IMR-90 (cell line): Measurements from ENCODE around the gene LDAH. TPM values are rescaled to one million over a fixed set of nuclear protein-coding genes. Genes with fewer than 3 reads are reported as not detected.

Source experiments
- ATAC-seq: fragments of 200-7000 bp; cut with Tn5 transposase; 2 replicates; pipeline ENCODE4 v1.9.1; 2020; ENCODE audit warnings: low read depth, mild to moderate bottlenecking, moderate library complexity
- BruUV-seq: library from RNA; stranded (reverse); fragments of 400-500 nt; replicated peaks from 2 replicates; lab custom pipeline; 2021; lab: Mats Ljungman, UMichigan
- CTCF ChIA-PET: fragments of 300-600 bp; formaldehyde crosslinking; extraction: SDS; loops from one replicate; lab custom pipeline; 2021; ENCODE audit warnings: antibody characterized with exemption; lab: Yijun Ruan, JAX
- POLR2A ChIA-PET: fragments of 300-600 bp; sonication (Branson Sonifier 250); formaldehyde crosslinking; loops from one replicate; lab custom pipeline; 2022; ENCODE audit warnings: antibody characterized with exemption; ENCODE audit not compliant: unreplicated experiment; lab: Charles Lee
- DNase-seq: peaks from one replicate; pipeline ENCODE4 v3.0.0; 2013
- H2AFZ ChIP-seq: replicated peaks from 2 replicates; pipeline ENCODE3; 2013; ENCODE audit warnings: low read length, mild to moderate bottlenecking; ENCODE audit not compliant: poor library complexity
- H2AK5ac ChIP-seq: 2 replicates; pipeline ENCODE4 v1.6.1; 2013; ENCODE audit warnings: low read depth, low read length, inconsistent platforms
- H2AK9ac ChIP-seq: replicated peaks from 2 replicates; pipeline ENCODE3; 2013; ENCODE audit warnings: mild to moderate bottlenecking, low read depth, low read length, moderate library complexity; ENCODE audit not compliant: poor library complexity
- H2BK120ac ChIP-seq: 2 replicates; pipeline ENCODE4 v1.6.1; 2013; ENCODE audit warnings: low read depth, low read length, inconsistent platforms
- H2BK15ac ChIP-seq: 3 replicates; pipeline ENCODE4 v1.6.1; 2013; ENCODE audit warnings: low read depth, low read length, inconsistent platforms
- H2BK20ac ChIP-seq: 2 replicates; pipeline ENCODE4 v1.6.1; 2013; ENCODE audit warnings: low read depth, mild to moderate bottlenecking, inconsistent platforms, low read length, moderate library complexity
- H2BK5ac ChIP-seq: 2 replicates; pipeline ENCODE4 v1.6.1; 2013; ENCODE audit warnings: mild to moderate bottlenecking, low read depth, low read length, inconsistent platforms; ENCODE audit not compliant: poor library complexity, severe bottlenecking
- H3K14ac ChIP-seq: replicated peaks from 2 replicates; pipeline ENCODE4 v1.6.1; 2013; ENCODE audit warnings: low read depth, low read length, inconsistent platforms
- H3K18ac ChIP-seq: 2 replicates; pipeline ENCODE4 v1.6.1; 2013; ENCODE audit warnings: low read depth, low read length, control low read depth
- H3K23ac ChIP-seq: 2 replicates; pipeline ENCODE4 v1.6.1; 2013; ENCODE audit warnings: low read depth, low read length, inconsistent platforms
- H3K27ac ChIP-seq: 2 replicates; pipeline ENCODE4 v1.5.1; 2013; ENCODE audit warnings: mild to moderate bottlenecking, control low read depth, low read length; ENCODE audit not compliant: insufficient read depth
- H3K27me3 ChIP-seq: 2 replicates; pipeline ENCODE4 v1.6.1; 2013; ENCODE audit warnings: low read length; ENCODE audit not compliant: control insufficient read depth, insufficient read depth
- H3K36me3 ChIP-seq: 2 replicates; pipeline ENCODE4 v1.6.1; 2013; ENCODE audit warnings: low read length, mixed read lengths; ENCODE audit not compliant: control insufficient read depth, insufficient read depth
- H3K4ac ChIP-seq: 2 replicates; pipeline ENCODE4 v1.6.1; 2013; ENCODE audit warnings: low read depth, low read length, inconsistent platforms
- H3K4me1 ChIP-seq: 2 replicates; pipeline ENCODE4 v1.6.1; 2013; ENCODE audit warnings: low read length, mixed read lengths; ENCODE audit not compliant: control insufficient read depth, insufficient read depth
- H3K4me2 ChIP-seq: 2 replicates; pipeline ENCODE4 v1.6.1; 2013; ENCODE audit warnings: low read depth, mild to moderate bottlenecking, control low read depth, low read length, moderate library complexity
- H3K4me3 ChIP-seq: 2 replicates; pipeline ENCODE4 v1.5.1; 2013; ENCODE audit warnings: low read depth, mild to moderate bottlenecking, control low read depth, low read length, moderate library complexity; ENCODE audit not compliant: insufficient read depth
- H3K56ac ChIP-seq: 2 replicates; pipeline ENCODE4 v1.6.1; 2013; ENCODE audit warnings: low read length, inconsistent platforms; ENCODE audit not compliant: insufficient read depth; ENCODE audit errors: extremely low read depth
- H3K79me1 ChIP-seq, 2 experiments: 2 replicates each; pipeline ENCODE4 v1.6.1; 2013; ENCODE audit warnings: low read length in 2 of 2, inconsistent platforms in 1 of 2, low read depth in 1 of 2
- H3K9ac ChIP-seq: 2 replicates; pipeline ENCODE4 v1.6.1; 2013; ENCODE audit warnings: low read depth, low read length, control low read depth
- H3K9me1 ChIP-seq: 2 replicates; pipeline ENCODE4 v1.6.1; 2013; ENCODE audit warnings: low read length, inconsistent platforms; ENCODE audit not compliant: insufficient read depth
- H3K9me3 ChIP-seq: 2 replicates; pipeline ENCODE4 v1.6.1; 2013; ENCODE audit warnings: low read length; ENCODE audit not compliant: control insufficient read depth, insufficient read depth
- H4K20me1 ChIP-seq: 2 replicates; pipeline ENCODE4 v1.6.1; 2013; ENCODE audit warnings: low read length, inconsistent platforms; ENCODE audit not compliant: insufficient read depth
- H4K5ac ChIP-seq: 2 replicates; pipeline ENCODE4 v1.6.1; 2013; ENCODE audit warnings: mild to moderate bottlenecking, low read depth, low read length, control low read depth
- H4K8ac ChIP-seq, 2 experiments: 2 replicates each; pipeline ENCODE4 v1.6.1; 2013; ENCODE audit warnings: low read depth in 2 of 2, low read length in 2 of 2, control low read depth in 1 of 2, inconsistent platforms in 1 of 2
- H4K91ac ChIP-seq: 2 replicates; pipeline ENCODE4 v1.6.1; 2013; ENCODE audit warnings: low read depth, low read length, inconsistent platforms; ENCODE audit not compliant: insufficient read depth
- ELK1 ChIP-seq: fragments of 150-350 bp; IDR thresholded peaks from 2 replicates; pipeline ENCODE4 v1.6.1; 2016; ENCODE audit warnings: low read depth, mild to moderate bottlenecking, low read length, moderate library complexity, borderline replicate concordance
- FOS ChIP-seq: fragments of 150-350 bp; IDR thresholded peaks from 2 replicates; pipeline ENCODE4 v1.6.1; 2016; ENCODE audit warnings: low read depth, low read length
- MAFK ChIP-seq: IDR thresholded peaks from 2 replicates; pipeline ENCODE4 v1.6.1; 2012; ENCODE audit warnings: low read depth, low read length, improper control_type of control experiment
- MAZ ChIP-seq: IDR thresholded peaks from 2 replicates; pipeline ENCODE4 v1.6.1; 2012; ENCODE audit warnings: low read depth, mild to moderate bottlenecking, low read length, improper control_type of control experiment, moderate library complexity, borderline replicate concordance
- POLR2A ChIP-seq: IDR thresholded peaks from 2 replicates; pipeline ENCODE4 v1.6.1; 2012; ENCODE audit warnings: mild to moderate bottlenecking, low read depth, low read length
- RAD21 ChIP-seq: IDR thresholded peaks from 2 replicates; pipeline ENCODE4 v1.6.1; 2012; ENCODE audit warnings: low read length, improper control_type of control experiment
- RCOR1 ChIP-seq: IDR thresholded peaks from 2 replicates; pipeline ENCODE4 v1.6.1; 2012; ENCODE audit warnings: mild to moderate bottlenecking, low read length, improper control_type of control experiment; ENCODE audit not compliant: insufficient replicate concordance
- SMC3 ChIP-seq: fragments of 150-350 bp; IDR thresholded peaks from 2 replicates; pipeline ENCODE4 v1.6.1; 2016; ENCODE audit warnings: low read depth, mild to moderate bottlenecking, antibody characterized with exemption, low read length, moderate library complexity
- USF2 ChIP-seq: fragments of 150-350 bp; IDR thresholded peaks from 2 replicates; pipeline ENCODE4 v1.6.1; 2017; ENCODE audit warnings: mild to moderate bottlenecking, antibody characterized with exemption, low read length, low read depth
- WGBS, 2 experiments: methylation state at CpG; one replicate each; pipeline versions ENCODE4 v1.1.5 to v1.1.7; 2013; ENCODE audit warnings: missing lambda C conversion rate in 2 of 2; ENCODE audit not compliant: insufficient read length in 1 of 2; ENCODE audit errors: extremely low coverage in 2 of 2; 5-methylcytosine and 5-hydroxymethylcytosine counted together
- dilution Hi-C: fragments of 300-500 bp; cut with HindIII; formaldehyde crosslinking; loops from one replicate; pipeline ENCODE4 v1.14.3; 2018; ENCODE audit warnings: low sequenced_read_pairs; ENCODE audit not compliant: unreplicated experiment
- in situ Hi-C: fragments of 300-500 bp; cut with MboI; formaldehyde crosslinking; loops from 3 replicates; pipeline ENCODE4 v1.14.3; 2019; ENCODE audit warnings: low sequenced_read_pairs, inconsistent platforms, mixed read lengths
- intact Hi-C: fragments of 100-400 bp; cut with micrococcal nuclease; formaldehyde crosslinking; loops from 2 replicates; pipeline ENCODE4 v1.10.0; 2022
- polyA plus RNA-seq, 3 experiments: library from polyadenylated mRNA; depleted of rRNA; stranded (reverse); fragments of >200 nt; gene quantifications; 2 replicates each; pipeline ENCODE4 v1.2.3, GENCODE V29; 2012; ENCODE audit warnings: low replicate concordance in 1 of 3
- total RNA-seq: library from RNA; depleted of rRNA; stranded (reverse); fragments of >200 nt; gene quantifications from 2 replicates; pipeline ENCODE4 v1.2.3, GENCODE V29; 2012

The LDAH gene
- total and polyA plus RNA-seq, 2 of the 4 experiments (the other 2 are of a cell fraction), result 12.1 to 31.7 TPM

GRCh38 chr2:20692081-20692480, 130.8 kb downstream of the LDAH start:
- intact Hi-C loops, result loop anchor here (5.0 kb wide), 1 partner anchor 60 kb away; no protein-coding TSS in a partner anchor

More at GRCh38 chr2:20692081-20692480, 130.8 kb downstream of the LDAH start:
- no peak for ATAC-seq
- DNase-seq, result no peak
- BruUV-seq, result no TSS peak
- no peak overlapping the region for H3K56ac ChIP-seq
- H2BK15ac ChIP-seq, result no peak overlapping the region
- H2BK120ac ChIP-seq, result no peak overlapping the region
- H4K5ac ChIP-seq, result no peak overlapping the region
- no peaks in the 10 kb centered on the region for H3K79me1 ChIP-seq
- 0 out of 2 replicates have a peak, but pooled peaks cover 3% of the 10 kb centered on the region for H3K4me1 ChIP-seq
- no peak overlapping the region for H2AK5ac ChIP-seq
- ChIA-PET POLR2A (no interaction called here), CTCF (no interaction called here)
- H3K18ac ChIP-seq, result no peak overlapping the region
- no peaks in the 10 kb centered on the region for H3K27me3 ChIP-seq
- 0 out of 2 replicates have a peak overlapping the region, but pooled peaks have one; percentile 9 for H3K23ac ChIP-seq
- H3K14ac ChIP-seq, result no peak overlapping the region
- H2BK5ac ChIP-seq, result no peak overlapping the region
- no peaks in the 10 kb centered on the region; the same call in 1 of the 2 replicates for H3K9me1 ChIP-seq
- WGBS, 2 experiments, result no CpG with 5 or more reads among the region's 2 CpGs
- H4K91ac ChIP-seq, result no peak overlapping the region
- no peak overlapping the region for H2AK9ac ChIP-seq
- H3K4ac ChIP-seq, result no peak overlapping the region
- H3K4me3 ChIP-seq, result no peak overlapping the region
- H3K4me2 ChIP-seq, result no peak overlapping the region
- no peak overlapping the region for H4K8ac ChIP-seq
- no peak for TF ChIP-seq USF2
- no peak for TF ChIP-seq SMC3
- no peak for TF ChIP-seq MAFK
- TF ChIP-seq RAD21, result no peak
- no peak for TF ChIP-seq RCOR1
- no peak for TF ChIP-seq FOS
- no peak for TF ChIP-seq ELK1
- TF ChIP-seq POLR2A, result no peak
- no peak for TF ChIP-seq MAZ
- dilution Hi-C loops (loop anchor here (25.0 kb wide), 1 partner anchor 245 kb away; no protein-coding TSS in a partner anchor), in situ Hi-C loops (no loop called here)
- peaks cover 5% of the 10 kb centered on the region; the same call in 1 of the 2 replicates for H3K36me3 ChIP-seq
- H3K9ac ChIP-seq, result no peak overlapping the region
- no peak overlapping the region for H2AFZ ChIP-seq
- no peaks in the 10 kb centered on the region for H4K20me1 ChIP-seq
- no peak overlapping the region for H3K27ac ChIP-seq
- H2BK20ac ChIP-seq, result no peak overlapping the region
- no peaks in the 10 kb centered on the region for H3K9me3 ChIP-seq
